Lung (tissue), 12 donors: Measurements from ENCODE around the gene MYH16. TPM values are rescaled to one million over a fixed set of nuclear protein-coding genes. Genes with fewer than 3 reads are reported as not detected.
"Not testable (repeated sequence)": the region's sequence is repeated elsewhere in the genome, so short reads cannot be mapped to it uniquely, and the experiment has no call there.

Experiments
- ATAC-seq: fragments of 200-7000 bp; cut with Tn5 transposase; one replicate; pipeline ENCODE4 v1.9.1; 2020; ENCODE audit warnings: moderate number of reproducible peaks; ENCODE audit not compliant: insufficient read depth, low FRiP score
- DNase-seq, 3 donors: peaks; one replicate each; pipeline ENCODE4 v3.0.0-alpha.2; 2013 to 2017
- H3K27ac ChIP-seq, 2 donors: one replicate each; pipeline ENCODE4 v1.5.1; 2013; ENCODE audit warnings: mild to moderate bottlenecking in 2 of 2, moderate library complexity in 2 of 2, control low read depth in 1 of 2, inconsistent platforms in 1 of 2, low read depth in 1 of 2, low read length in 1 of 2
- H3K27me3 ChIP-seq, 3 donors: one replicate each; pipeline ENCODE4 v1.5.1; 2013; ENCODE audit warnings: low read length in 2 of 3; ENCODE audit not compliant: control insufficient read depth in 3 of 3, insufficient read depth in 3 of 3
- H3K36me3 ChIP-seq, 4 donors: one replicate each; pipeline ENCODE4 v1.5.1; 2013; ENCODE audit warnings: low read length in 4 of 4, mild to moderate bottlenecking in 1 of 4, moderate library complexity in 1 of 4; ENCODE audit not compliant: control insufficient read depth in 4 of 4, insufficient read depth in 4 of 4
- H3K4me1 ChIP-seq, 5 donors: one replicate each; pipeline ENCODE4 v1.5.1; 2013; ENCODE audit warnings: low read length in 5 of 5, mild to moderate bottlenecking in 2 of 5, moderate library complexity in 1 of 5; ENCODE audit not compliant: control insufficient read depth in 5 of 5, insufficient read depth in 5 of 5
- H3K4me3 ChIP-seq: one replicate; pipeline ENCODE4 v1.5.1; 2013; ENCODE audit warnings: mild to moderate bottlenecking, control low read depth, moderate library complexity
- H3K9ac ChIP-seq, 2 donors: one replicate each; pipeline ENCODE4 v1.5.1; 2013; ENCODE audit warnings: low read length in 2 of 2, control low read depth in 1 of 2; ENCODE audit not compliant: insufficient read depth in 1 of 2
- H3K9me3 ChIP-seq, 4 donors: one replicate each; pipeline ENCODE4 v1.5.1; 2013; ENCODE audit warnings: low read length in 3 of 4, mild to moderate bottlenecking in 1 of 4, moderate library complexity in 1 of 4; ENCODE audit not compliant: control insufficient read depth in 4 of 4, insufficient read depth in 3 of 4
- WGBS, 2 donors: extraction: QIAGEN DNeasy Blood & Tissue Kit; methylation state at CpG; one replicate each; pipeline ENCODE4 v1.1.7; 2013; 5-methylcytosine and 5-hydroxymethylcytosine counted together
- polyA plus RNA-seq, 2 donors: library from polyadenylated mRNA; stranded (reverse); fragments of 200-250 nt; gene quantifications; one replicate each; pipeline ENCODE4 v1.2.1, GENCODE V29; 2013
- total RNA-seq, 2 donors: library from RNA; depleted of rRNA in 1 of 2; stranded (reverse); fragments of >200 nt in 1 of 2; gene quantifications; one replicate each; pipeline ENCODE4 v1.2.1, GENCODE V29; 2014 to 2021
- TF ChIP-seq, protein P1 (sequence below): IDR thresholded peaks from 2 replicates; pipeline ENCODE4 v1.5.1; 2012; ENCODE audit warnings: mild to moderate bottlenecking; ENCODE audit errors: control extremely low read depth, extremely low read depth
- donor health status: control.
- donor health status: control.
- donor health status: Bipolar disorder and iron deficiency.
- donor health status: healthy.
- donor health status: DM: yes; HTN: yes; CAD: no.

Gene MYH16
- total and polyA plus RNA-seq, 4 donors, result 0.04 to 0.07 TPM; not detected in 2

DNA sequence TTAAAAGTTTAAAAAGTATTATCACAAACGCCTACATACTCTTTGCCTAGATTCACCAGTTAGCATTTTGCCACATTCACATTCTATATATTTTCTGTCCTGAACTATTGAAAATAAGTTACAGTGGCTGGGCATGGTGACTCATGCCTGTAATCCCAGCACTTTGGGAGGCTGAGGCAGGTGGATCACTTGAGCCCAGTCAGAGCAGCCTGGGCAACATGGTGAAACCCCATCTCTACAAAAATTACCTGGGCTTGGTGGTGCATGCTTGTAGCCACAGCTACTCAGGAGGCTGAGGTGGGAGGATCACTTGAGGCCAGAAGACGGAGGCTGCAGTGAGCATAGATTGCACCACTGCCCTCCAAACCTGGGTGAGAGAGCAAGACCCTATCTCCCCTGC lies 58.4 kb downstream of the MYH16 start:
- 88 to 90% methylated on average over 2 of the region's 2 CpGs for WGBS, 2 donors
- ATAC-seq (no peak), DNase-seq (no peak)
- Histone ChIP-seq H3K4me3 (no peak overlapping the region), H3K27ac (peak overlapping the region; percentile 47 to 72), H3K36me3 (peaks cover 7 to 12% (median 9%) of the 10 kb centered on the region in 4 donors), H3K4me1 (peaks cover 0 to 23% (median 15%) of the 10 kb centered on the region in 5 donors), H3K9me3 (no peaks in the 10 kb centered on the region), H3K27me3 (no peaks in the 10 kb centered on the region), H3K9ac (no peak overlapping the region)
- TF ChIP-seq, protein P1, sequence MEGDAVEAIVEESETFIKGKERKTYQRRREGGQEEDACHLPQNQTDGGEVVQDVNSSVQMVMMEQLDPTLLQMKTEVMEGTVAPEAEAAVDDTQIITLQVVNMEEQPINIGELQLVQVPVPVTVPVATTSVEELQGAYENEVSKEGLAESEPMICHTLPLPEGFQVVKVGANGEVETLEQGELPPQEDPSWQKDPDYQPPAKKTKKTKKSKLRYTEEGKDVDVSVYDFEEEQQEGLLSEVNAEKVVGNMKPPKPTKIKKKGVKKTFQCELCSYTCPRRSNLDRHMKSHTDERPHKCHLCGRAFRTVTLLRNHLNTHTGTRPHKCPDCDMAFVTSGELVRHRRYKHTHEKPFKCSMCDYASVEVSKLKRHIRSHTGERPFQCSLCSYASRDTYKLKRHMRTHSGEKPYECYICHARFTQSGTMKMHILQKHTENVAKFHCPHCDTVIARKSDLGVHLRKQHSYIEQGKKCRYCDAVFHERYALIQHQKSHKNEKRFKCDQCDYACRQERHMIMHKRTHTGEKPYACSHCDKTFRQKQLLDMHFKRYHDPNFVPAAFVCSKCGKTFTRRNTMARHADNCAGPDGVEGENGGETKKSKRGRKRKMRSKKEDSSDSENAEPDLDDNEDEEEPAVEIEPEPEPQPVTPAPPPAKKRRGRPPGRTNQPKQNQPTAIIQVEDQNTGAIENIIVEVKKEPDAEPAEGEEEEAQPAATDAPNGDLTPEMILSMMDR, result no peak

DNA sequence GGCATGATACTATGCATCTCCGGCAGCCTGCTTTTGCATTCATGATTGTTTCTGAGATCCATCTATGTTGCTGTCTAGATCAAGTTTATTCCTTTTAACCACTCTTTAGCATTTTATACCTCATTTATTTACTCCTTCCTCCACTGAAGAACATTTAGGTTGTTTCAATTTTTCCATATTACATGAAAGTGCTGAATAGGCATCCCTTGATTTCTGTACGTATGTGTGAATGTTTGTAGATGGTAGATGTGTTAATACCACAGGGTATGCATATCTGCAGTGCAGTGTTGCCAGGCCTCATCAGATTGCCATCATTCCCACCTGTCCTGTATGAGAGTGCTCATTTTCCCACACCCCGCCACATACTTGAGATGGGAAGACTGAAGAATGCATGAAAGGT lies 67.0 kb downstream of the MYH16 start:
- H3K36me3 ChIP-seq, result peaks cover 26 to 42% (median 29%) of the 10 kb centered on the region in 4 donors

DNA sequence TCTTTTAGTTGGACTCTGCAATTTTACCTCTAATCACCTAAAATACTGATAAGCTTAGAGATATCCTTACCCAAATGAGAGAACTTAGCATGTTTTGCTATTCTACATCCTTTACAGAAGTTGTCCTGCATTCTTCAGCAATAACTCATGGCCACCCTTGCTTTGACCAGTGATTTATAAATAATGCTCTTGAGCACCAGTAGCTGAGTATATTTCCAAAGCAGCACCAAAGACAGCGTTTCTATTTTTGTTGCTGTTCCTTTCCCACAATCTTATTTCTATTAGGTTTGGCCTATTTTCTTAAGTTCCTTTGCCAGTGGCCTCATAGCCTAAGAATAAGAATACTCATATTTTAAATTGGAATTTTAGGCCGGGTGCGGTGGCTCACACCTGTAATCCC lies 68.0 kb downstream of the MYH16 start:
- H3K9me3 ChIP-seq, result no peaks in the 10 kb centered on the region
- H3K27me3 ChIP-seq, result no peaks in the 10 kb centered on the region
- ATAC-seq, result no peak
- TF ChIP-seq, protein P1, result no peak
- no peak overlapping the region for H3K4me3 ChIP-seq
- no peaks in the 10 kb centered on the region for H3K4me1 ChIP-seq
- no peak overlapping the region for H3K9ac ChIP-seq
- H3K36me3 ChIP-seq, result peaks cover 23 to 46% (median 27%) of the 10 kb centered on the region in 4 donors
- H3K27ac ChIP-seq, result no peak overlapping the region
- WGBS, 2 donors, result 88 to 91% methylated on average over 3 of the region's 3 CpGs
- no peak for DNase-seq

More for the DNA sequence above, 67.0 kb downstream of the MYH16 start:
- WGBS, 2 donors, result 96 to 99% methylated on average over 3 of the region's 3 CpGs
- H3K4me1 ChIP-seq, result no peaks in the 10 kb centered on the region
- DNase-seq (no peak), ATAC-seq (no peak)
- no peaks in the 10 kb centered on the region for H3K9me3 ChIP-seq
- H3K27ac ChIP-seq, result no peak overlapping the region
- H3K4me3 ChIP-seq, result no peak overlapping the region
- no peak overlapping the region for H3K9ac ChIP-seq
- H3K27me3 ChIP-seq, result no peaks in the 10 kb centered on the region
- TF ChIP-seq, protein P1, result no peak

DNA sequence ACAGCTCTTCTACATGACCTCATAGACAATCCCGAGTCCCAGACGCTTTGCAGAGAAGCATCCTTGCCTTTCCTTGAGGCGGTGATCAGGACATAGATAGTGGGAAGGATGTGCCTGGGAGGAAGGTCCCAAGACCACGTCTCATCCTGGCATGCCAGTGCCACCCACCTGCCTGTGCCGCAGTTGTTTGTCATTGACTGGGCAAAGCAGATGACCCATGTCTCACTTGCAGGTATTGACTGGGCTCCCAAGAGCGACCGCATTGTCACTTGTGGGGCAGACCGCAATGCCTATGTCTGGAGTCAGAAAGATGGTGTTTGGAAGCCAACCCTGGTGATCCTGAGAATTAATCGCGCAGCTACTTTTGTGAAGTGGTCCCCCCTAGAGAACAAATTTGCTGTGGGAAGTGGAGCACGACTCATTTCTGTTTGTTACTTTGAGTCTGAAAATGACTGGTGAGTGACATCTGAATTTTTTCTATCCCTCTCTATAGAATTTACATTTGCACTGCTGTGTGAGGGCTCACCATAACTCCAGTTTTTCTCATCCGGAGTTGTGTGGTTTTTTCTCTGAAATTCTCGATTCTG lies 71.5 kb downstream of the MYH16 start:
- peaks cover 18 to 40% (median 27%) of the 10 kb centered on the region in 4 donors for H3K36me3 ChIP-seq
- 93 to 94% methylated on average over 13 of the region's 13 CpGs for WGBS, 2 donors
- H3K27me3 ChIP-seq, result no peaks in the 10 kb centered on the region
- no peaks in the 10 kb centered on the region for H3K9me3 ChIP-seq
- H3K27ac ChIP-seq, result no peak overlapping the region
- no peak overlapping the region for H3K9ac ChIP-seq
- TF ChIP-seq, protein P1, result no peak
- no peak for ATAC-seq
- no peak for DNase-seq
- H3K4me3 ChIP-seq, result no peak overlapping the region
- H3K4me1 ChIP-seq, result no peaks in the 10 kb centered on the region

DNA sequence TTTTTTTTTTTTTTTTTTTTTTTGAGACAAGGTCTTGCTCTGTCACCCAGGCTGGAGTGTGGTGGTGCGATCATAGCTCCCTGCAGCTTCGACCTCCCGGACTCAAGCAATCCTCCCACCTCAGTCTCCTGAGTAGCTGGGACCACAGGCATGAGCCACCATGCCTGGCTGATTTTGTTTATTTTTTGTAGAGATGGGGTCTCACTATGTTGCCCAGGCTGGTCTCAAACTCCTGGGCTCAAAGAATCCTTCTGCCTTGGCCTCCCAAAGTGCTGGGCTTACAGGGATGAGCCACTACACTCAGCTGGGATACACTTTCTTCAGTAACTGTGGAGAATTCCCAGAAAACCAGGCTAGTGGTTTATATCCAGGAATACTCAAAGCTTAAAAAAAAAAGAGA lies 78.0 kb downstream of the MYH16 start:
- DNase-seq, H3K4me1 ChIP-seq, H3K27me3 ChIP-seq, ATAC-seq, H3K27ac ChIP-seq, H3K9me3 ChIP-seq, H3K9ac ChIP-seq, H3K4me3 ChIP-seq: not testable (repeated sequence)
- peaks cover 12 to 35% (median 25%) of the 10 kb centered on the region in 4 donors for H3K36me3 ChIP-seq
- 96 to 99% methylated on average over 3 of the region's 3 CpGs for WGBS, 2 donors
